Ovary (tissue), 3 donors: ENCODE data around the gene BCL11B.

Source experiments
- EP300 ChIP-seq: sonication (generic); formaldehyde crosslinking; IDR thresholded peaks from one replicate; pipeline ENCODE4 v1.6.1; 2017; ENCODE audit warnings: antibody characterized with exemption
- TF ChIP-seq, protein P1 (sequence below), 3 donors: fragments of 450-650 bp in 2 of 3; fragments of 200-600 bp in 1 of 3; IDR thresholded peaks; one replicate each; pipeline versions ENCODE4 v1.5.1 to v1.8.0; 2016 to 2022; ENCODE audit warnings: antibody characterized with exemption in 3 of 3, mild to moderate bottlenecking in 1 of 3
- donor health status: DM: no; HTN: no; CAD: no.

DNA sequence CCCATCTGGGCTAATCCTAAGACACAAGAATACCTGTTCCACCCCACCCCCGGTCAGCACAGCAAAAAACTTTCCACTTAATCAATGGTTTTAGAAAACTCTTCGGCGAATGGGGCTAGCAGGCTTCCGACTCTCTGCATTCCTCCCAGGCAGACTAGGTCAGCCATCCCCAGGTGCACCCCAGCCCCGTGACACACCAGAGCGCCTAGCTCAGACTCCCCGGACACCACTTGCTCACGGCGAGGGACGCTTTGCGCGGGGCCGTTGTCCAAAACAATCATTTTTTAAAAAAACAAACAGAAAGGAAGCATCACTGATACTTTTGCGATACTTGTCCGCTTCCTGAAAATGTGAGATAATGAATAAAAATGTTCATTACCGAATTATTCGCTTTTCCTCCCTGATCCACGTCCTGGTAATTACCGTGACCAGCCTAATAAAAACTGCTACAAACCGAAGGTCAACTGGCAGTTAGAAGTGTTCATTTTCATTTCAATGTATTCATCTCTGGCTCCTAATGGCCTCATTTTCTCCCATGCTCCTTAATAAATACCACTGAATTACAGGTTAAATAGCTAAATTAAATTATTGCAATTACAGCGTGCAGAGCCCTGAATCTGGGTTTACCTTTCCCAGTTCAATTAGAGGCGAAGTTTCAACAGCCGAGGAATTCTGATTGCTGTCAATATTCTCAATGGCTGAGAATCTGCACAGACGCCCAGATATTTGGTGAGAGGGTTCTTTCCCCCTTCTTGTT is 73.1 kb downstream of the BCL11B start:
- TF ChIP-seq, protein P1, sequence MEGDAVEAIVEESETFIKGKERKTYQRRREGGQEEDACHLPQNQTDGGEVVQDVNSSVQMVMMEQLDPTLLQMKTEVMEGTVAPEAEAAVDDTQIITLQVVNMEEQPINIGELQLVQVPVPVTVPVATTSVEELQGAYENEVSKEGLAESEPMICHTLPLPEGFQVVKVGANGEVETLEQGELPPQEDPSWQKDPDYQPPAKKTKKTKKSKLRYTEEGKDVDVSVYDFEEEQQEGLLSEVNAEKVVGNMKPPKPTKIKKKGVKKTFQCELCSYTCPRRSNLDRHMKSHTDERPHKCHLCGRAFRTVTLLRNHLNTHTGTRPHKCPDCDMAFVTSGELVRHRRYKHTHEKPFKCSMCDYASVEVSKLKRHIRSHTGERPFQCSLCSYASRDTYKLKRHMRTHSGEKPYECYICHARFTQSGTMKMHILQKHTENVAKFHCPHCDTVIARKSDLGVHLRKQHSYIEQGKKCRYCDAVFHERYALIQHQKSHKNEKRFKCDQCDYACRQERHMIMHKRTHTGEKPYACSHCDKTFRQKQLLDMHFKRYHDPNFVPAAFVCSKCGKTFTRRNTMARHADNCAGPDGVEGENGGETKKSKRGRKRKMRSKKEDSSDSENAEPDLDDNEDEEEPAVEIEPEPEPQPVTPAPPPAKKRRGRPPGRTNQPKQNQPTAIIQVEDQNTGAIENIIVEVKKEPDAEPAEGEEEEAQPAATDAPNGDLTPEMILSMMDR (IDR thresholded peaks at IDR 0.05), result no peak
- TF ChIP-seq EP300, result no peak
